NCI-H1694 treated with DMSO at 0.1 percent for 48 hours (cell line): ENCODE data around the gene MACROD2.

ENCODE experiments used
- DNase-seq: peaks from one replicate; lab custom pipeline; 2025; lab: John Stamatoyannopoulos, UW

Gene MACROD2

DNA sequence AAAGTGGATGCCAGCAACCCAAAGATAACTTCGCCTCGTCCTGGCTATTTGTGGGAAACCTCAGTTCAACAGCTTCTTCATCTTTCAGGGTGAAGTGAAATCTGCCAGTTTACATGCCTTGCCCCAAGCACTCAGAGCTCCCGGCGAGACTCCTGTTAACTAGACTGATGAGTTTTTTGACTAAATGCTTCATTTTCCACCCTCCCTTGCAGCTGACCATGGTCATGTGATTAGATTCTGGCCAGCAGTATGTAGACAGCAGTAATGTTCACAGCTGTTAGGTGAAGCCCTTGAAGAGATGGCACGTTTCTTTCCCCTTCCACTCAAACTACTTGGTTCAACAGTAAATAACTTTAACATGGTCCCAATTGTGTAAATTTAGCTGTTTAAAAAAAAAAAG lies 1060.9 kb downstream of the MACROD2 start:
- DNase-seq = no peak

DNA sequence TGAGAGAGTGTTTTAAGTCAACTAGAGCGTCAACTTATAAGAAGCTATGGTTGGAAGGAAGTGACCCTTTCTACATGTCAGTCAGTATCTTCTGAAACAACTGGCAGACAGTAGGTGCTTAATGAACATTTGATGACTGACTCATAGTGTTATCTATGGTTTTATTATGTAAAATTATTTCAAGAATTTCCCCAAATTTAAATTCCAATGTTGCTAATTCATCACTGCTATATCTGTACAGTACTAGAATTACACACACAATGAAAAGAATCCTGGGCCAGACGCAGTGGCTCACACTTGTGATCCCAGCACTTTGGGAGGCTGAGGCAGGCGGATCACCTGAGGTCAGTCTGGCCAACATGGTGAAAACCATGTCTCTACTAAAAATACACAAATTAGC lies 1063.5 kb downstream of the MACROD2 start:
- DNase-seq = no peak

GRCh38 chr20:15059438-15059837 lies 1064.1 kb downstream of the MACROD2 start:
- no peak for DNase-seq

GRCh38 chr20:15060265-15061060 lies 1065.1 kb downstream of the MACROD2 start:
- no peak for DNase-seq

- no peak for DNase-seq
These were observed 1065.7 kb downstream of the MACROD2 start for GRCh38 chr20:15061061-15061430.

- DNase-seq = no peak
These were observed 1066.6 kb downstream of the MACROD2 start for GRCh38 chr20:15061955-15062354.

- DNase-seq = no peak
These were observed 1067.8 kb downstream of the MACROD2 start for GRCh38 chr20:15063081-15063480.

GRCh38 chr20:15064741-15065140 lies 1069.4 kb downstream of the MACROD2 start:
- no peak for DNase-seq

DNA sequence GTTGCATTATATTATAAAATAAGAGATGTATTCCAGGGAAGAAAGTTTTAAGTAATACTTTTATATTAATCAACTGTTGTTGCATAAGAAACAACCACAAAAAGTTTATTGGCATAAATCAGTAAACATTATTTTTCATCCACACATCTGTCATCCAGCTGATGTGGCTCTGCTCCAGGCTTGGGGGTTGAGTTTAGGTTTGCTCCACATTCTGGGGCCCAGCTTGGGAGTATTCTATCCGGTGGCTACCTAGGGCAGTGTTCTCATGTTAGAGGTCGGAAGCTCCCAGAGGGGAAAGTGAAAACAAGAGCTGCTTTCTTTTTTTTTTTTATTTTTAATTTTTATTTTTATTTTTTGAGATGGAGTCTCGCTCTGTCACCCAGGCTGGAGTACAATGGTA lies 1070.5 kb downstream of the MACROD2 start:
- no peak for DNase-seq

DNA sequence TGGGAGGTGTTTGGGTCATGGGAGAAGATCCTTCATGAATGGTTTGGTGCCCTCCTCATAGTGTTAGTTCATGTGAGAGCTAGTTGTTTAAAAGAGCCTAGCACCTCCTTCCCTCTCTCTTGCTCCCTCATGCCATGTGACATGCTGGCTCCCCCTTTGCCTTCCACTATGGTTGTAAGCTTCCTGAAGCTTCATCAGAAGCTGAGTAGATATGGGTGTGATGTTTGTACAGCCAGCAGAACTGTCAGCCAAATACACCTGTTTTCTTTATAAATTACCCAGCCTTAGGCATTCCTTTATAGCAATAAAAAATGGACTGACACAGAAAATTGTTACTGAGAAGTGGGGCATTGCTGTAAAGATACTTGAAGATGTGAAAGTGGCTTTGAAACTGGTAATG lies 1073.2 kb downstream of the MACROD2 start:
- DNase-seq = no peak

- no peak for DNase-seq
These were observed 1074.0 kb downstream of the MACROD2 start for GRCh38 chr20:15069355-15069754.

DNA sequence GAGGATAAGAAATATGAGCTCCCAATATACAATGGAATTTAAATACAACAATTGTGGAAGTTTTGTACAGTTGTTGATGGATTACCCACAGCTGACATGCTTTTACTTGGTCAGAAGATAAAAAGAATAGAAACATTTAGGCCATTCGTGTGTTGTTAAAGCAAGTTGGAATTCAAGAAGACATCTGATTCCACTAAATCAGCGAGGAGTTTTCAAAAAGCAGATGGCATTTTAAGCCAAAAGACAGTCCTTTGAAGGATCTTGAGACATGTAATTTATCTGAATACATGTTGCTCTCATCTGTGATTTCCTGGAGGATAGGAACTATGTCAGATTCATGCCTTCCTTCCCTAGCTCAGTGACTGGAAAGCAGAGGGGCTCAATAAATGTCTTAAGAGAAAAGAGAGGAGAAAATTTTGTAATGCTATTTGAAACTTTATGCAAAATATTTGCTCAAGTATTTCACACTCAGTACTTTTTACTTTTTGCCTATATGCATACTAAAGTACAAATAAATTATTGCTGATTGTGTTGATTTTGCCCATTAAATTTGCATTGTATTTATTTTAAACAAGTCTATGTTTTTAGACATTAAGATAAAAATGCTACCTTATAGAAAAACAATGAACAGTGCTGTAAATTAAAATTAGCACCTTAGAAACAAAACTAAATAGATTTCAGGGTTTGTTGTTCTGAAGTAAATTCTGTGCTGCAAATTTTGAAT lies 1075.9 kb downstream of the MACROD2 start:
- no peak for DNase-seq

DNA sequence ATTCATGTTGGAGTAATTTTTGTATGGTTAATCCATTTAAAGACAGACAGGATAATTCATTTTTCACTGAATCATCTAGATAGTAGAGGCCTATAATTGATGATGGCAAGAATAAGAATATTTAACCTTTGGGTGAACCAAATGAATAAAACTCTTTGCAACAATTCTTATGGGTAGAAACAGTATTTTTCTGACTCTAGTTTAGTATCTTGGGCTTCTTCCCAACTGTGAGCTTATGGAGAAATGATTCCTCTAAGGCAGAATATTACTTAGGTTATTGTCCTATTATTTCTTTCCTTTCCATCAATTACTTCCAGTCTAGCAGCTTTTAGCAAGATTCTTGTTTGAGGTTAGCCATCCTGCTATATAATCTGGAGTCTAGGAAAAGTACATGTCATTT lies 1077.0 kb downstream of the MACROD2 start:
- DNase-seq = no peak

- no peak for DNase-seq
These were observed 1080.3 kb downstream of the MACROD2 start for GRCh38 chr20:15075586-15075985.

- DNase-seq = no peak
These were observed 1081.5 kb downstream of the MACROD2 start for GRCh38 chr20:15076785-15077184.

DNA sequence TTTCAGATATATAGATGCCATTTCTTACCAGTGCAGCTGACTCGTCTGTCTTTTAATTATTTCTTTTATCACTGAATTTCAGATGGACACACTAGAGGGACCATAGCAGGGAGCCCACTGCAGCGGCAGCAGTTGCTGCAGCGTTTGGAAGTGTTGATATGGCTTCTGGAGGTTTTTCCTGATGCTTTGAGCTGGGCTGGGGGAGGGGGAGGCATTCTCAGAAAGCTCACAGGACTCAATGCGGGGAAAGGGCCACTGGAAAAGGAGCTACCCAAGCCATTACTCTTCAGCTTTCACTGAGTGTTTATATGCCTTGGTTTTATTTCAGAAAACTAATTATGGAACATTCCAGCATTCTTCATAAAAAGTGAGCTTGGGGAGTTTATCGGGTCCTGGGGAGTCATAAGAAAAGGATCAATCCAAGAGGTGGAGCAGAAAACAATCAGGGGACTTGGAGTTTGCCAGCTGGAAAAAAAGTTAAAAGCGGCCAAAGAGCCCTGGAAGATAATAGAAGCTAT lies 1082.5 kb downstream of the MACROD2 start:
- no peak for DNase-seq

- no peak for DNase-seq
These were observed 1084.5 kb downstream of the MACROD2 start for GRCh38 chr20:15079594-15080340.

DNA sequence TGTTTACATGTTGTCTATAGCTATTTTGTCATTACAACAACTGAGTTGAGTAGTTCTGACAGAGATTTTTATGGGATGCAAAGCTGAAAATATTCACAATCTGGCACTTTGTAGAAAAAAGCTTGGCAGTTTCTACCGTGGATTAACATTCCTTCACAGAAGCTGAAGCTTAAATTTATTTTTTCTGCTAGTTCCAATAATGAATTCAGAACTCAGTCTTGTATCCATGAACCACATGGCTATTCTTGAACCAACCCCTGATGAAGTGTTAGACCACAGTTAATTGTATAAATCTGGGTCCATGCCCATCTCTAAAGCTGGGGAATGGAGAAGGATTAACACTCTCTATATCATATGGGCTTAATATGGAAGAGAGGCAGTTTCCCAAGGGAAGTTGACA lies 1085.9 kb downstream of the MACROD2 start:
- DNase-seq = no peak

DNA sequence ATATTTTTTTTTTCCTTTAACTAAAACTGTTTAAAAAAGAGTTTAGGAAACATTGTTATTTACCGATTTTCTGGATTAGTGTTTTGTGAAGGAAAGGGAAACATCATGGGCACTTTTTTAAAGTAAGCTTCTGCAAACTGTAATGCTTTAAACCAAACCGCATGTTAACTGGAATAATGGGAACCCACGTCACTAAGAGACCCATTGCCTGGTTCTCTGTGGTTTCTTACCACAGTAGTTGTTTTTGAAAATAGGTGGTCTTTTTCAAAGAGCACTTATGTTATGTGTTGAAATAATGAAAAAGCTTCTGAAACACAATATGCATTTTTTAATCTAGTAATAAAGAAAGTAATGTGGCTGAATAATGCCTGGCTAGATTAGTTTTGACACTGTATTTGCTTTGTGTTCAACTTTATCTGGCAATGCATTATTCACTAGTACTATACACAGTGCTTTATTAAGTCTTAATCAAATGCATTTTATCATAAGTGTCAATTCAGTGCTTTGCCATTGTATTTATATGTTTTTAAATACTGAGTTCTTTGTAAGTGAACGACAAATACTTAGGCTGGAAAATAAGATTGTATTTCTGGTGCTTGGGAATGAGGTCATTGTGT lies 1096.2 kb downstream of the MACROD2 start:
- no peak for DNase-seq

DNA sequence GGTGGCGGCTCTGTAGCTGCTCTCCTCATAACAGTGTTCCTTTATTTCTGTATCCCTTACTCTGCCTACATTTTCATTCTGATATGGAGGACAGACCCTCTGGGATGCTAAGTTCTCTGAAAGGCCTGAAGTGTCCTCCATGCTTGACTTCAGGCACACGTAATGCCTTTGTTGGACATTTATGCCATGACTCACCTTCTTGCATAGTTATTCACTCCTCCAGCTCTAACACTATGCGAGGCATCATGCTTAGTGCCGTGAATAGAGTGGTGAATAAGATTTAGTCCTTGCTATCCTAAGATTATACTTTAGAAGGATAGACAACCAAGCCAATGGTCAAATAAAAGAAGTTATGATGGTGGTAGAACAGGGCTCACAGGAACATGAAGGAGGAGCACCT lies 1103.0 kb downstream of the MACROD2 start:
- DNase-seq = no peak

GRCh38 chr20:15099130-15099529 lies 1103.8 kb downstream of the MACROD2 start:
- no peak for DNase-seq

GRCh38 chr20:15100506-15101160 lies 1105.3 kb downstream of the MACROD2 start:
- no peak for DNase-seq
